Stomach (tissue), 9 donors: ENCODE data around the gene CGB2. TPM values are rescaled to one million over a fixed set of nuclear protein-coding genes. Genes with fewer than 3 reads are reported as not detected.

Experiments used
- DNase-seq, 2 donors: peaks; one replicate each; pipeline versions ENCODE4 v3.0.0 to v3.0.0-alpha.2; 2013 to 2019
- H3K27ac ChIP-seq, 5 donors: fragments of 200-600 bp in 4 of 5; sonication (generic) in 4 of 5; one replicate each; pipeline ENCODE4 v1.5.1; 2013 to 2019; ENCODE audit warnings: mild to moderate bottlenecking in 1 of 5, moderate library complexity in 1 of 5
- H3K27me3 ChIP-seq, 3 donors: fragments of 200-600 bp; sonication (generic); one replicate each; pipeline ENCODE4 v1.5.1; 2017 to 2019; ENCODE audit warnings: mixed run types in 1 of 3
- H3K36me3 ChIP-seq, 4 donors: fragments of 200-600 bp; sonication (generic); 1 replicate in 3 of 4; 2 replicates in 1 of 4; pipeline ENCODE4 v1.5.1; 2016 to 2019
- H3K4me1 ChIP-seq, 4 donors: fragments of 200-600 bp; sonication (generic); one replicate each; pipeline ENCODE4 v1.5.1; 2016 to 2019
- H3K4me3 ChIP-seq, 4 donors: fragments of 200-600 bp; sonication (generic) in 3 of 4; one replicate each; pipeline ENCODE4 v1.5.1; 2016 to 2019; ENCODE audit warnings: mild to moderate bottlenecking in 1 of 4
- H3K9me3 ChIP-seq, 4 donors: fragments of 200-600 bp; sonication (generic); one replicate each; pipeline ENCODE4 v1.5.1; 2016 to 2019
- EP300 ChIP-seq: sonication (generic); formaldehyde crosslinking; IDR thresholded peaks from one replicate; pipeline ENCODE4 v1.6.1; 2017; ENCODE audit warnings: antibody characterized with exemption
- POLR2A ChIP-seq, 4 donors: fragments of 450-650 bp; IDR thresholded peaks; one replicate each; pipeline ENCODE4 v1.6.1; 2016; ENCODE audit warnings: antibody characterized with exemption in 4 of 4, control low read depth in 2 of 4, mild to moderate bottlenecking in 1 of 4, moderate library complexity in 1 of 4
- POLR2AphosphoS5 ChIP-seq, 3 donors: sonication (generic); formaldehyde crosslinking; IDR thresholded peaks; one replicate each; pipeline ENCODE4 v1.6.1; 2016; ENCODE audit warnings: antibody characterized with exemption in 3 of 3
- WGBS, 5 donors: extraction: QIAGEN DNeasy Blood & Tissue Kit in 3 of 5; methylation state at CpG; one replicate each; pipeline versions ENCODE4 v1.1.5 to v1.1.7; 2013 to 2018; 5-methylcytosine and 5-hydroxymethylcytosine counted together
- intact Hi-C: fragments of 100-400 bp; cut with DNase I; formaldehyde crosslinking; loops from one replicate; pipeline ENCODE4 v1.15.1; 2023; ENCODE audit warnings: low total_unique reads
- polyA plus RNA-seq, 3 donors: library from polyadenylated mRNA; stranded (reverse); fragments of 200-250 nt; gene quantifications; one replicate each; pipeline ENCODE4 v1.2.3, GENCODE V29; 2013
- total RNA-seq, 5 donors: library from RNA; depleted of rRNA; stranded (reverse); fragments of >200 nt; gene quantifications; one replicate each; pipeline versions ENCODE4 v1.1.0 to v1.2.3, GENCODE V29; 2014 to 2016
- TF ChIP-seq, protein P1 (sequence below), 7 experiments: fragments of 450-650 bp in 4 of 7; fragments of 200-600 bp in 3 of 7; sonication (generic) in 3 of 7; IDR thresholded peaks; one replicate each; pipeline ENCODE4 v1.5.1; 2016 to 2019; ENCODE audit warnings: antibody characterized with exemption in 7 of 7, control low read depth in 2 of 7, mild to moderate bottlenecking in 1 of 7
- donor health status: healthy with polysubstance abuse.
- donor health status: Bipolar disorder and iron deficiency.
- donor health status: healthy.

Gene CGB2
- total and polyA plus RNA-seq, 8 donors, result not detected

DNA sequence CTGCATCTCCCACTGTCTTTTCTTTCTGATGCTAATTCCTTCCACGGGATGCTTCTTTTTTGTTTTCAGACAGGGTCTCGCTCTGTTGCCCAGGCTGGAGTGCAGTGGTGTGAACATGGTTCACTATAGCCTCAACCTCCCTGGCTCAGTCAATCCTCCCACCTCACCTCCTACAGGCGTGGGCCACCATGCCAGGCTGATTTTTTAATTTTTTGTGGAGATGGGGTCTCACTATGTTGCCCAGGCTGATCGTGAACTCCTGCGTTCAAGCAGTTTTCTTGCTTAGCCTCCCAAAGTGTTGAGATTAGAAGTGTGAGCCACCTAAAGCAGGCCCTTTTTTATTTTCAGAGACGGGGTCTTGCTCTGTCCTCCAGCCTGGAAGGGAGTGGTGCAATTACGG is 43.4 kb upstream of the CGB2 start:
- 88 to 97% (median 95%) methylated on average over 7 of the region's 7 CpGs for WGBS, 5 donors
- Histone ChIP-seq H3K27ac (no peak overlapping the region), H3K9me3 (no peaks in the 10 kb centered on the region), H3K36me3 (peaks cover 43 to 78% (median 73%) of the 10 kb centered on the region in 4 donors), H3K27me3 (no peaks in the 10 kb centered on the region), H3K4me3 (no peak overlapping the region), H3K4me1 (peaks cover 20 to 30% (median 26%) of the 10 kb centered on the region in 4 donors)
- no peak for TF ChIP-seq EP300
- TF ChIP-seq, protein P1, sequence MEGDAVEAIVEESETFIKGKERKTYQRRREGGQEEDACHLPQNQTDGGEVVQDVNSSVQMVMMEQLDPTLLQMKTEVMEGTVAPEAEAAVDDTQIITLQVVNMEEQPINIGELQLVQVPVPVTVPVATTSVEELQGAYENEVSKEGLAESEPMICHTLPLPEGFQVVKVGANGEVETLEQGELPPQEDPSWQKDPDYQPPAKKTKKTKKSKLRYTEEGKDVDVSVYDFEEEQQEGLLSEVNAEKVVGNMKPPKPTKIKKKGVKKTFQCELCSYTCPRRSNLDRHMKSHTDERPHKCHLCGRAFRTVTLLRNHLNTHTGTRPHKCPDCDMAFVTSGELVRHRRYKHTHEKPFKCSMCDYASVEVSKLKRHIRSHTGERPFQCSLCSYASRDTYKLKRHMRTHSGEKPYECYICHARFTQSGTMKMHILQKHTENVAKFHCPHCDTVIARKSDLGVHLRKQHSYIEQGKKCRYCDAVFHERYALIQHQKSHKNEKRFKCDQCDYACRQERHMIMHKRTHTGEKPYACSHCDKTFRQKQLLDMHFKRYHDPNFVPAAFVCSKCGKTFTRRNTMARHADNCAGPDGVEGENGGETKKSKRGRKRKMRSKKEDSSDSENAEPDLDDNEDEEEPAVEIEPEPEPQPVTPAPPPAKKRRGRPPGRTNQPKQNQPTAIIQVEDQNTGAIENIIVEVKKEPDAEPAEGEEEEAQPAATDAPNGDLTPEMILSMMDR (IDR thresholded peaks at IDR 0.05), result no peak
- no peak for DNase-seq
- intact Hi-C loops, result no loop called here

DNA sequence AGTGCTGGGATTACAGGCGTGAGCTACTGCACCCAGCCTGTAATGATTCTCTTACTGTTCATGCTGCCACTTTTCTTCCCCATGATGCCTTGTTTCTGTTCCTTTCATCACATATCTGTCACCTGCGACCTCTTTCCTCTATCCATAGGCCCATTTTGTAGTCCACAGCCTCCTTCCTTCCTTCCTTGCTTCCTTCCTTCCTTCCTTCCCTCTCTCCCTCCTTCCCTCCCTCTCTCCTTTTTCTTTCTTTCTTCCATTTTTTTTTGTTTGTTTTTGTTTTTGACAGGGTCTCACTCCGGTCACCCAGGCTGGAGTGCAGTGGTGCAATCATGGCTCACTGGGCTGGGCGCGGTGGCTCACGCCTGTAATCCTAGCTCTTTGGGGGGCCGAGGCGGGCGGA is 42.8 kb upstream of the CGB2 start:
- Histone ChIP-seq H3K36me3 (peaks cover 38 to 74% (median 67%) of the 10 kb centered on the region in 4 donors), H3K27ac (no peak overlapping the region), H3K4me3 (no peak overlapping the region), H3K4me1 (peaks cover 20 to 30% (median 27%) of the 10 kb centered on the region in 4 donors), H3K9me3 (no peaks in the 10 kb centered on the region), H3K27me3 (no peaks in the 10 kb centered on the region)
- no peak for DNase-seq
- TF ChIP-seq POLR2A (IDR thresholded peaks at IDR 0.05), result no peak
- TF ChIP-seq, protein P1 (IDR thresholded peaks at IDR 0.05), result no peak
- 91 to 97% (median 93%) methylated on average over 9 of the region's 9 CpGs for WGBS, 5 donors
- intact Hi-C loops, result no loop called here

DNA sequence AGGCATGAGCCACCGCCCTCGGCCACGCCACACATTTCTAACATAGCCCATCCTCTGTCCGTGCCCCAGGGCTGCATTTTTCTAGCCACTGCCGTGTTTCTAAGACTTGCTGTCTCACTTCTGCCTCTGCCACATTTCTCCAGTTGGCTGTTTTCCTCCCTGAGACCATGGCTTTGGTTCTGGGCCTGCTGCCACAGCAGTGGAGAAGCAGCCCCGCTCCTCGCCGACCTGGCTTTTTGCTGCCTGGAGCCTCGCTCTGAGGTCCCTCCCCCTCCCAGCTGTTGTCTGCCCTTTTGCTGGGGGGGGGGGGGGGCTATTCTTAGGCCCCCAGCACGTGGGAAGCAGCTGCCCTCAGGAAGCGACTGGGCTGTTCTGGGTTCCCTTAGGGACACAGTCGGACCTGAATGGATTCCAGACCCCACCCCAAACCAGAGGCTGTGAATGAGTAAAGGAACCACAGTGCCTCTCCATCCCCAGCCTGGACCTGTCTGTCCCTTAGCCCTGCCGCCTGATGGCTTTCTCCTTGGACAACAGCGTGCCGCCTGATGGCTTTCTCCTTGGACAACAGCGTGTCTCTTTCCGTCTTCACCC is 41.9 kb upstream of the CGB2 start:
- H3K9me3 ChIP-seq, result no peaks in the 10 kb centered on the region
- WGBS, 5 donors, result 81 to 88% (median 85%) methylated on average over 16 to 17 of the region's 17 CpGs
- no peak overlapping the region for H3K4me3 ChIP-seq
- intact Hi-C loops, result no loop called here
- peaks cover 28 to 64% (median 58%) of the 10 kb centered on the region in 4 donors for H3K36me3 ChIP-seq
- DNase-seq, result no peak
- peak overlapping the region in 1 of 5 donors; percentile 56 for H3K27ac ChIP-seq
- TF ChIP-seq, protein P1 (IDR thresholded peaks at IDR 0.05), result no peak
- TF ChIP-seq POLR2AphosphoS5 (IDR thresholded peaks at IDR 0.05) (no peak), POLR2A (IDR thresholded peaks at IDR 0.05) (no peak), EP300 (no peak)
- H3K4me1 ChIP-seq, result peaks cover 28 to 39% (median 36%) of the 10 kb centered on the region in 4 donors
- no peaks in the 10 kb centered on the region for H3K27me3 ChIP-seq

DNA sequence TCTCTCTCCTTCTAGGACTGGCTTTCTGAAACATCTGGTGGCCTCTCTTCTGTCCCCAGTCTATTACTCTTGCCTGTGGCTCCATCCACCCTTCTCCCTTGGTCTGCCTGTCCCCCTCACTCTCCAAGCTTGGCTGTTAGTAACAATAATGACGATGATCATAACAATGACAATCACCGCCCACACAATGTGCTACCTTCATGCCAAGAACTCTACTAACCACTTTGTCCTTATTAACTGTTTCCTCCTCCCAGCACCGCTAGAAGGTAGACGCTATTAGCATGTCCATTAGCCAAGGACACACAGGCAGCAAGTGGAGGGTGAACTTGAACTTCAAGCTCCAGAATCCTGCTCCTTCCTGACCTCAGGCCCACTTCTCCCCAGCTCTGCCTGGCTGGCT is 41.3 kb upstream of the CGB2 start:
- intact Hi-C loops, result no loop called here
- Histone ChIP-seq H3K27ac (peak overlapping the region in 2 of 5 donors; percentile 56 to 96), H3K27me3 (no peaks in the 10 kb centered on the region), H3K9me3 (no peaks in the 10 kb centered on the region), H3K36me3 (peaks cover 22 to 58% (median 52%) of the 10 kb centered on the region in 4 donors), H3K4me3 (no peak overlapping the region), H3K4me1 (peaks cover 32 to 45% (median 40%) of the 10 kb centered on the region in 4 donors)
- 74 to 90% (median 76%) methylated on average over 4 of the region's 4 CpGs for WGBS, 5 donors
- TF ChIP-seq, protein P1 (IDR thresholded peaks at IDR 0.05), result no peak
- TF ChIP-seq POLR2AphosphoS5 (IDR thresholded peaks at IDR 0.05) (no peak), POLR2A (IDR thresholded peaks at IDR 0.05) (no peak), EP300 (no peak)
- DNase-seq, result no peak
